Measurements from ENCODE around the gene CD46. TPM values are rescaled to one million over a fixed set of nuclear protein-coding genes. Genes with fewer than 3 reads are reported as not detected.

Gene CD46
- total RNA-seq, 4 donors from 2014 or later = 89.7 to 259 (median 108) TPM

- Histone ChIP-seq H3K4me3 (no peak overlapping the region), H3K27me3 (no peaks in the 10 kb centered on the region), H3K4me1 (peaks cover 13% of the 10 kb centered on the region), H3K9me3 (no peaks in the 10 kb centered on the region), H3K36me3 (peaks cover 30% of the 10 kb centered on the region), H3K27ac (no peak overlapping the region)
- TF ChIP-seq POLR2A (IDR thresholded peaks at IDR 0.05) = no peak
- TF ChIP-seq POLR2AphosphoS5 (IDR thresholded peaks at IDR 0.05) = no peak
- TF ChIP-seq, protein P1, sequence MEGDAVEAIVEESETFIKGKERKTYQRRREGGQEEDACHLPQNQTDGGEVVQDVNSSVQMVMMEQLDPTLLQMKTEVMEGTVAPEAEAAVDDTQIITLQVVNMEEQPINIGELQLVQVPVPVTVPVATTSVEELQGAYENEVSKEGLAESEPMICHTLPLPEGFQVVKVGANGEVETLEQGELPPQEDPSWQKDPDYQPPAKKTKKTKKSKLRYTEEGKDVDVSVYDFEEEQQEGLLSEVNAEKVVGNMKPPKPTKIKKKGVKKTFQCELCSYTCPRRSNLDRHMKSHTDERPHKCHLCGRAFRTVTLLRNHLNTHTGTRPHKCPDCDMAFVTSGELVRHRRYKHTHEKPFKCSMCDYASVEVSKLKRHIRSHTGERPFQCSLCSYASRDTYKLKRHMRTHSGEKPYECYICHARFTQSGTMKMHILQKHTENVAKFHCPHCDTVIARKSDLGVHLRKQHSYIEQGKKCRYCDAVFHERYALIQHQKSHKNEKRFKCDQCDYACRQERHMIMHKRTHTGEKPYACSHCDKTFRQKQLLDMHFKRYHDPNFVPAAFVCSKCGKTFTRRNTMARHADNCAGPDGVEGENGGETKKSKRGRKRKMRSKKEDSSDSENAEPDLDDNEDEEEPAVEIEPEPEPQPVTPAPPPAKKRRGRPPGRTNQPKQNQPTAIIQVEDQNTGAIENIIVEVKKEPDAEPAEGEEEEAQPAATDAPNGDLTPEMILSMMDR (IDR thresholded peaks at IDR 0.05) = no peak
- no peak for TF ChIP-seq EP300 (IDR thresholded peaks at IDR 0.05)
- no peak for DNase-seq (ENCODE audit: low spot score in 2 of 2)
Observed at GRCh38 chr1:207793327-207793726, 41.5 kb downstream of the CD46 start.

DNA sequence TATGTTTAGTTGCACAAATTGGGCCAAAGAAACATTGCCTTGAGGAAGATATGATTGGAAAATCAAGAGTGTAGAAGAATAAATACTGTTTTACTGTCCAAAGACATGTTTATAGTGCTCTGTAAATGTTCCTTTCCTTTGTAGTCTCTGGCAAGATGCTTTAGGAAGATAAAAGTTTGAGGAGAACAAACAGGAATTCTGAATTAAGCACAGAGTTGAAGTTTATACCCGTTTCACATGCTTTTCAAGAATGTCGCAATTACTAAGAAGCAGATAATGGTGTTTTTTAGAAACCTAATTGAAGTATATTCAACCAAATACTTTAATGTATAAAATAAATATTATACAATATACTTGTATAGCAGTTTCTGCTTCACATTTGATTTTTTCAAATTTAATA lies 43.0 kb downstream of the CD46 start:
- Histone ChIP-seq H3K4me1 (peaks cover 8% of the 10 kb centered on the region), H3K36me3 (peaks cover 25% of the 10 kb centered on the region), H3K27me3 (no peaks in the 10 kb centered on the region), H3K27ac (no peak overlapping the region), H3K9me3 (no peaks in the 10 kb centered on the region), H3K4me3 (no peak overlapping the region)
- TF ChIP-seq POLR2A (IDR thresholded peaks at IDR 0.05) (no peak), EP300 (IDR thresholded peaks at IDR 0.05) (no peak), POLR2AphosphoS5 (IDR thresholded peaks at IDR 0.05) (no peak)
- TF ChIP-seq, protein P1 (IDR thresholded peaks at IDR 0.05) = no peak
- no peak for DNase-seq (ENCODE audit: low spot score in 2 of 2)
- WGBS = 49% methylated on average over 2 of the region's 2 CpGs

DNA sequence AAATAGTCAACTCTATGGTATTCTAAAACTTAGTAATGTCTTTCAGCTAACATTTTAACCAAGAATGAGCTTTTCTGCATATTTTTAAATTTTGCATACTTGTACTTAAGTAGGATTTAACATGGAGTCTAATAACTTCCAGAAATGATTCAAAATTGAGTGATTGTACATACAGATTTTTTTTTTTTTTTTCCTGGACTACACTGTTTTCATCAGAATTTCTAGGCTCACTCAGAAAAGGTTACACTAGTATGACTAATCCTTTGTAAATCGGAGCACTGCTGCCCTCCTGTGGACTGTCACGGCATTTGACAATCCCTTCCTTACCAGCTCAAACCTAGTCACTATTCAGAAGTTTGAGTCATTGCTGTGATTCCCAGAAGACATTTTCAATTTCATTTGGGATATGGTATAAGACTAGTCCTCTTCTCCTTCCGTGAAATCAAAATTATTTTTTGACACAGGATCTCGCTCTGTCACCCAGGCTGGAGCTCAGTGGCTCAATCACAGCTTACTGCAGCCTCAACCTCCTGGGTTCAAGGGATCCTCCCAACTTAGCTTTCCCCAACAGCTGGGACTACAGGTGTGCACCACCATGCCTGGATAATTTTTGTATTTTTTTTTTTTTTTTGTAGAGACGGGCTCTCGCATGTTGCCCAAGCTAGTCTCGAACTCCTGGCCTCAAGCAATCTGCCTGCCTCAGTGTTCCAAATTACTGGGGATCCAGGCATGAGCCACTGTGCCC lies 45.5 kb downstream of the CD46 start:
- H3K36me3 ChIP-seq = peaks cover 40% of the 10 kb centered on the region
- peaks cover 8% of the 10 kb centered on the region for H3K4me1 ChIP-seq
- no peak for TF ChIP-seq EP300 (IDR thresholded peaks at IDR 0.05)
- TF ChIP-seq, protein P1 (IDR thresholded peaks at IDR 0.05) = peak; percentile 63 to 81
- peak; percentile 90 to 91 for DNase-seq (ENCODE audit: low spot score in 2 of 2)
- H3K27me3 ChIP-seq = no peaks in the 10 kb centered on the region
- no peak overlapping the region for H3K4me3 ChIP-seq
- H3K9me3 ChIP-seq = no peaks in the 10 kb centered on the region
- WGBS = 34% methylated on average over 7 of the region's 7 CpGs
- no peak overlapping the region for H3K27ac ChIP-seq

- peaks cover 49% of the 10 kb centered on the region for H3K36me3 ChIP-seq
- WGBS = 64% methylated on average over 6 of the region's 6 CpGs
- peak overlapping the region; percentile 22 for H3K27ac ChIP-seq
- peaks cover 8% of the 10 kb centered on the region for H3K4me1 ChIP-seq
- no peak overlapping the region for H3K4me3 ChIP-seq
- DNase-seq (ENCODE audit: low spot score in 2 of 2) = no peak
- no peaks in the 10 kb centered on the region for H3K27me3 ChIP-seq
- H3K9me3 ChIP-seq = no peaks in the 10 kb centered on the region
- TF ChIP-seq EP300 (IDR thresholded peaks at IDR 0.05) (no peak), POLR2A (IDR thresholded peaks at IDR 0.05) (no peak), POLR2AphosphoS5 (IDR thresholded peaks at IDR 0.05) (no peak)
- TF ChIP-seq, protein P1 (IDR thresholded peaks at IDR 0.05) = no peak
Observed at GRCh38 chr1:207798847-207799246, 47.0 kb downstream of the CD46 start.

DNA sequence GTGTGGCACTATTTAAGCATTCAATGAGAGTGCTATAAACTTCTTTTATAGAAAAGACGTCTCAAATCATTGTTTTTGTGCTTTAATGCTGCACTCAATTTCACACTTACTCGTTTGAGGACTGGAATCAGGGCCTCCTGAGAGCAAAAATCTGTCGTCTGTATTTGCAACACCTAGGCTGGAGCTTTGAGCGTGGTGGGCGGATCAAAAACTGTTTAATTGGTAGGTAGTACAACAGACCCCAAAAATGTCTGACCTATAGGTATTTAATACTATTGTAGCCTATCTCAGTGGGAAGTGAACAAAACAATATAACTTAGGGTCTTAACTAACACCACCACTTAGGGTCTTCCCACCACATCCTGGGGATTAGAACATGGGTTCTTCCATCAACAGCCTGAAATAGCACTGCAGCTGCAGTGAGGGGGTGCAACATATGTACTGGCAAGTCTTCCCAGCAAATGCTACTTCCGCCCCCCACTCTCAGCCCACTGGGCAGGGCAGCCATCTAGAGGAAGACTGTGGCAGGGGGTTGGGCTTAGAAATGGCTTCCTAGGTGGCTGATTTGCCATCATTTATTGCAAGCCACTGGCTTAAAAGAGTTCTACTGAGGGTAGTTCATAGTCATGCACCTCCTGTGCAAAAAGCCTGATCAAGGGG lies 48.3 kb downstream of the CD46 start:
- no peaks in the 10 kb centered on the region for H3K27me3 ChIP-seq
- DNase-seq (ENCODE audit: low spot score in 2 of 2) = no peak
- peaks cover 52% of the 10 kb centered on the region for H3K36me3 ChIP-seq
- H3K27ac ChIP-seq = no peak overlapping the region
- TF ChIP-seq EP300 (IDR thresholded peaks at IDR 0.05) = no peak
- TF ChIP-seq POLR2AphosphoS5 (IDR thresholded peaks at IDR 0.05) = no peak
- no peak for TF ChIP-seq POLR2A (IDR thresholded peaks at IDR 0.05)
- TF ChIP-seq, protein P1 (IDR thresholded peaks at IDR 0.05) = no peak
- no peaks in the 10 kb centered on the region for H3K9me3 ChIP-seq
- H3K4me1 ChIP-seq = peaks cover 20% of the 10 kb centered on the region
- H3K4me3 ChIP-seq = no peak overlapping the region
- 84% methylated on average over 6 of the region's 6 CpGs for WGBS
